Measurements from ENCODE around the gene UBE2H.
"Not testable (repeated sequence)": the region's sequence is repeated elsewhere in the genome, so short reads cannot be mapped to it uniquely, and the experiment has no call there.

Gene UBE2H

DNA sequence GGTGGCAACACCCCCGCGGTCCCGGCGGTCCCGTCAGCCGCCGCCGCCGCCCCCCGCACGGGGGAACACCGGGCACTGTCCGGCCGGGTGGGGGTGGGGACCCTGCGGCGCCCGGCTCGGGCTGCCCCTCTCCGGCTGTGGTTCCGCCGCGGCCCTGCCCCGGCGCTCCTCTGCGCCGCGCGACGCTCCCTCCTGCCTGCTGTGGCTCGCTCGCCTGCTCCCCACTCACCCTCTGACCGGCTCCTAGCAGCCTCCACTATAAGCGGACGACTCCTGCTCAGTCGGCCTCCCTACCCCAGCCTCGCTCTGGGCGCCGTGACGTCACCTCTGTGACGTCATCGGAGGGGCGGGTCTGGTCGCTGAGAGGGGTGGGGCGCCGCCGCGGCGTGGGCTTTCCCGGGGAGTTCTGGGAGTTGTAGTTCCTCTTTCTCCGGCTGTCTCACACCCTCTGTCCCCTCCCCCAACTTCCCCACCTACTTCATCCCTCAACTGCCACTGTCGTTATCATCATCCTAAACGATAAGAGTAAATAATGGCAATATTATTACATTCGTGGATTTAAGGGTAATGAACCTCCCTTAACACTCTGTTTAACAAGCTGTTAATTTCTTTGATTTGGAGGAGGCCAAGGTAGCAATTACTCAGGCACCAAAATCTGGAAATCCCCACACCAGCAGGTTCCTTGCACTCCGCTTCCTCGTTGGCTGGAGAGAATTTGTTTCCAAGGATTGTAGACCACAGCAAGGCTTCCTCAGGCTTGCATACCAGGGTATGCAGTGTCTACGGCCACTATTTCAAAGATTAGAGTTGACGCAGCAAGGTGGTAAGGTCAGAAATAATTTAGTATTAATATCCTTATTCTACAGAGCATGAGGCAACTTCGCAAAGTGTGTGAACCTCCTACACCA, at the start of gene UBE2H:
UBE2H (minus strand) TSS at position 308 of the 908 bp plus-strand sequence. CDS start 405 bp downstream, outside the sequence.
- peak; percentile 94 for DNase-seq (ENCODE audit: low spot score)

DNA sequence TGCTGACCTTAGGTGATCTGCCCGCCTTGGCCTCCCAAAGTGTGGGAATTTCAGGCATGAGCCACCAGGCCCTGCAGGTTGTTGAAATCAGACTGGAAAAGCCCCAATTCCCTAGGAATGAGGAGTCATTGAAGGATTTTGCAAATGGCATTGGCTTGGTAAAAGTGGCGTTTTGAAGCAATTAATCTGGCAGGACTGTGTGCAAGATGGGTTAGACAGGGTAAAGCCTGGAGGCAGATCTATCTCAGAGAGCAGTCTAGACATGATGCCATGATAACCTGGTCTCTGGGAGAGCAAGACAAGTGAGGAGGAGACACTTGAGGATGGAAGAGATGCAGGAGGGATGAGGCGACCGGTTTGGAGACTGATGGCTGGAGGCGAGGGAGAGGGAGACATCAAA, 45.7 kb upstream of the UBE2H start:
- no peak for DNase-seq (ENCODE audit: low spot score)

DNA sequence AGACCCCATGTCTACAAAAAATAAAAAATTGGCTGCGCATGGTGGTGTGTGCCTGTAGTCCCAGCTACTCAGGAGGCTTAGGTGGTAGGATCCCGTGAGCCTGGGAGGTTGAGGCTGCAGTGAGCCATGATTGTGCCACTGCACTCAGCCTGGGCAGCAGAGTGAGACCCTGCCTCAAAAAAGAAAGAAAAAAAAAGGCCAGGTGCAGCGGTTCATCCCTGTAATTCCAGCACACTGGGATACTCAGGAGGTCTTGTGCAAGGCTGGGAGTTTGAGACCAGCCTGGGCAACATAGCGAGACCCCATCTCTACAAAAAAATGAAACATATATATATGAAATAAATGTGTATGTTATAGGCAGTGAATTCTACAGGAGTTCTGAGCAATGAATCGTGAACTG, 44.5 kb upstream of the UBE2H start:
- no peak for DNase-seq (ENCODE audit: low spot score)

DNA sequence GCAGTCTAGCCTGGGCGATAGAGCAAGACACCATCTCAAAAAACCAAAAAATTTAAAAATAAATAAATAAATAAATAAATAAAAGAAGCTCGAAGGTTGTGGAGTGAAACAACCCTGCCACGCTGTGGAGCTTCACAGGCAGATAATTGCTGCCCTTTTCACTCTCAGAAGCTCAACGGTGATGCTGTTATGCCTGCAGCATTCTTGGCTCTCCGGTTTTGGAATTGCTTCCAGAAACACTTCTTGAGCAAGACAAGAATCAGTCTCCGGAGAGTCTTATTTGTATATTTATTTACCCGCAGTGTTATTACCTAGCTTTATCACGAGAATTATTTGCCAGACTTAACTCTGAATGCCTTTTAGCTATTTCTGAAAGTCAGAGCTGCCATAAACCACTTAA, 40.5 kb upstream of the UBE2H start:
- no peak for DNase-seq (ENCODE audit: low spot score)

DNA sequence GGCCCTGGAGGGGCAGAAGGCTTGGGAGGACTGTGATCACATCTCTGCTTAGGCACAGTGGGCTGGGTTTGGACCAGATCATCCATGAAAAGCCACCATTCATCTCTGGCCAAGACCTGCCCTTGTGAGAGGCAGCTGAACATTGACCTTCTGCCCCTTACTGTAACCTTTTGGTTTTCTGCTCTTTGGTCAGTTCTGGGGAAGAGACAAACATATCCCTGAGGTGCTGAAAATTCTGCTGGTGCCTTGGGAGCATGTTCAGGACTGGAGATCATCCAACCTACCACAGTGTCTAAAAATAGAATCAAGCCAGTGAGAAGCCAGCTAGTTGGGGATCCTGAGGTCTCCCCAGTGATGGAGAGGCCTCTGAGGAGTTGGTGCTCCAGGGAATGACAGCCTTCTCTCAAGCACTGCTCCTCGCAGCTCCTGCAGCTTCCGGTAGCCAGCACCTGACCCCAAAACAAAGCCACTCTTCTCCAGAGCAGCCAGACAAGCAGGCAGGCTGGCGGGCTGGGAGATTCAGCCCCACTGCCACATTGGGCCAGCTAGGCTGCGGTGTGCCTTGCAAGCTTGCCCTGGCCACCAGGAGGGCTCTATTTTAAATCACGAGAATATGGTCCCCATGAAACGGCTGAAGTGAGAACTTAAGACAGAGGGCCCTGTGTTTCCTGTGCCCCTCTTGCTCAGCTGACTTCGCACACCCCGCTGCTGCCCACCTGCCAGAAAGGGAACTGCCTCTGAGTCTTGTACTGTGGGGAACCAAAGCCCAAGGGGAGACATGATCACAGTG, 37.8 kb upstream of the UBE2H start:
- DNase-seq (ENCODE audit: low spot score): no peak

DNA sequence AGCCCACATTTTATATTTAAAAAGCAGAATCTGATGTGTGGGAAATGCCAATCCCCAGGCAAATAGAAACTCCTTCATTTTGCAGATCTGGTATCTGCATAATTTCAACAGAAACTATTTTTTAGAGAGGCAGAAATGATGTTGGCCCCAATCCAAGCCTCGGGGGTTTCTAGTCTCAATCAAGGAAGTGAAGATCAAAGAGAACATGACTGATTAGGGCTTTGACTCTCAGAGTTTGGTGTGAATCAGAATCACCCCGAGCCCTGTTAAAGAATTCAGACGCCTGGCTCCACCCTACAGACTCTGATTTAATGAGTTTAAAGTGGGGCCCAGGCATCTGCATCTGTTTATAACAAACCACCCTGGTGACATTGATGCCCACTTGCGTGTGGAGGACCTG, 36.7 kb upstream of the UBE2H start:
- no peak for DNase-seq (ENCODE audit: low spot score)

DNA sequence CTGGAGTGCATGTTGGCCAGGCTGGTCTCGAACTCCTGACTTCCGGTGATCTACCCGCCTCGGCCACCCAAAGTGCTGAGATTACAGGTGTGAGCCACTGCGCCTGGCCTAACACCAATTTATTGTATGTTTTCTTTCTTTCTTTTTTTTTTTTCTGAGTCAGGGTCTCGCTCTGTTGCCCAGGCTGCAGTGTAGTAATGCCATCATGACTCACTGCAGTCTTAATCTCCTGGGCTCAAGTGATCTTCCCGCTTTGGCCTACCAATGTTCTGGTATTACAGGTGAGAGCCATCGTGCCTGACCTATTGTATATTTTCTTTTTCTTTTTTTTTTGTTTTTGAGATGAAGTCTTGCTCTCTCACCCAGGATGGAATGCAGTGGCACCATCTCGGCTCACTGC, 33.8 kb upstream of the UBE2H start:
- no peak for DNase-seq (ENCODE audit: low spot score)

DNA sequence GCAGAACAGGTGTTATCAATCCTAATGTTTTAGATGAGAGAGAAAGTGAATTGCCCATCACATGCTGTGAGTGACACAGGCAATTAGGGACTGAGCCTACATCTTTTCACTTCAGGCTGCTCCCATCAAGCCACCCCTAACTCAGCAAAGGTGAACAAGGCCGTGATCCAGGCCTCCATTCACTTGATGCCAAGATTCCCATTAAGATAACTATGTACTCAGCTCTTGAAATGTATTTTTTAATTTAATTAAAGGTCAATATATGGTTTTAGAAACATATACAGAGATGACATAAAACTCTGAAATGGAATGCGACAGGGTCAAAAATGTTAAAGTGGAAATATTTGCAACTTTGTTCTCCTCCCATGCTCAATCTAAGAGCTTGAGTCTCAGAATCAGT, 27.9 kb upstream of the UBE2H start:
- DNase-seq (ENCODE audit: low spot score): no peak

DNA sequence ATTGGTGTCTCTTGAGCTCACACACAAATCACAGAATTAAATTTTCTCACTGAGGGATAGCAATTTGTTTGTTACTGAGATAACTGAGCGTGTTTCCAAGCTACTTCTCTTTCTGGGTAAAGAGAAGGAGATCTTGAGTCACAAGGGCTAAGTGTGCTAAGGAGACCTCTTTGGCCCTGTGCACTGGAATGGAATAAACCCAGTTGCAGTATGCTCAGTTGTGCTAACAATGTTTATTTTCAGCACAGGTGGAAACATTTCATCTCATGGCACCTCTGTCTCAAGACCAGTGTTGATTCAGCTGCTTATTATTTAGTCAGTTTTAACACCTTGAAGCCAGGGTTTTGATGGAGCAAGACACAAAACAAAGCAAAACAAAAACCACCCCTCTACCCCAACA, 22.5 kb upstream of the UBE2H start:
- no peak for DNase-seq (ENCODE audit: low spot score)

DNA sequence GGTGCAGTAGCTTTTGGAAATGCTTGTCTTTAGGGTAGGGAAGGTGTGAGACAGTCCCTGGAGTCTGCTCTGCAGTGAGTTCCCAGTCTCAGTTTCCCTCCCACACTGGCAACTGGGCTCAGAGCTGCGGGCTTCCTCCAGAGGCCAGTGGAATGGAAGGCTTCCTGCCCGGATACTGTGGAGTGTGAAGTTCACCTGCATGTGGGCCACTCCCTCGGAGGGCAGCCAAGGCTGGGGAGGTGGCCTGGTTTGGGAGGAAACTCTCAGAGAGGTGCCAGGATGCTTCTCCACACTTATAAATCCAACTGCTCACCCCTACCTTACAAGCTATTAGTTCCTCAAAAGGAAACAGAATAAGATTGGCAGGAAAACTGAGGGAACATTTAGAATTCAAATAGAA, 18.1 kb upstream of the UBE2H start:
- no peak for DNase-seq (ENCODE audit: low spot score)

DNA sequence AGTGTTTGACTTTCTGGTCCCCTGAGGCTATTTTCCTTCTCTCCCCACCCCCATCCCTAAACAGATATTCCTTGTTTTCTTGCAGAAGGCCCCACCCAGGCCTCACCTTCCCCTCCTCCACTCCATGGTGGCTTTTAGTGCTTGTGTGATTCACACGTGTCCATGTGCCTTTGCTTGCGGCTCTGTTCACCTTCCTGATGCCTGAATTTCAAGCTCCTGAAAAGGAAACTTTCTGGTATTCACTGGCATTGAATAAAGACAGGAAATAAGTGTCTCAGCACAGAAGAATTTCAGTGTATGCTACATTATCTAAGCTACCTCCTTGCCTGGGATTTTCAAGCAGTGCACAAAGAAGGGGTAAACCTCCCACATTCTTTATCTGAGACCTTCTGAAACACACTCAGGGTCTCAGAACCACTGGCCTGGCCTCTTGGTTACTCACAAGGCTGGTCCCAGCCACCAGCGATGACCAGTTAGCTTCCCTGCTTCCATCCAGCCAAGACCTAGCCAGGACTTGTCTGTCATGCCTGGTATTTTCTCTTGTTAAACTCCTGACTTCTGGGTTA, 17.2 kb upstream of the UBE2H start:
- no peak for DNase-seq (ENCODE audit: low spot score)

DNA sequence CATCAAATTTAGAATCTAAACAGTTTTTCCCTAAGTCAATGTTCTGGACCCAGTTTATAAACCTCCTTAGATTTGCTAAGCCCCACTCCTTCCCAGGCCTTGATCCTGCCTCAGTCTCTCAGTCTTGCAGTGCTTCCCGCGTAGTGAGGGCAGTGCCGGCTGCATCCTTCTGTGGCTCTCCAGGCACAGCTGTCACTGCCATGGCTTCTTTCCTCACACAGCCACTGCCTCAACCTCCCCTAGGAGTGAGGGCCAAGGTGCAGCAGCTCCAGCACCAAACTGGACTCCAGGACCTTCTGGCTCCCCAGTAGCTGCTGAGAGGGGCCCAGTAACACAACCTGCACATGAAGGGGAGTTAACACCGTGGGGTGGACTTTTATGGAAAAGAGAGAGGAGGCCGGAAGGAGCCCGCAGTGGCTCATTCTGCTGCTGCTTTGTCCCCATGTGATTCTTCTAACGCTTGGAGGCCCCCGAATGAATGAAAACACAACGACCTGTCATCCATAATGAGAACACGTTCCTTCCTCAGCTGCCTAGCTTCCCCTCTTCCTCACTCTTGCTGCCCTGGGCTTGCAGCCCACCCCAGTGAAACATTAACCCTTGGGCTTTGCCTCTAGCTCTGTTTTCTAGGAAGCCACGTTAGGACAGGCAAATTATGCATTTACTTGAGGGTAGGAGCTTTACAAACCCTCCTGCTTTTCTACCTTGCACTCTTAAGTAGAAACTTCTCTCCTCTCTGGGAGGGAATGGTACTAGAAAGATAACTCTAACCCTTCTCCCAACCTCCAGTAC, 16.0 kb upstream of the UBE2H start:
- no peak for DNase-seq (ENCODE audit: low spot score)

DNA sequence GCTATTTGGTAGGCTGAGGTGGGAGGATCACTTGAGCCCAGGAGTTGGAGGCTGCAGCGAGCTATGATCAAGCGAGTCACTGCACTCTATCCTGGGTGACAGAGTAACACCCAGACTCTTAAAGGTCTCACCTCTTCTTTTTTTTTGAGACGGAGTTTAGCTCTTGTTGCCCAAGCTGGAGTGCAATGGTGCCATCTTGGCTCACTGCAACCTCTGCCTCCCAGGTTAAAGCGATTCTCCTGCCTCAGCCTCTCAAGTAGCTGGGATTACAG, 7.4 kb upstream of the UBE2H start:
- DNase-seq (ENCODE audit: low spot score): not testable (repeated sequence)

DNA sequence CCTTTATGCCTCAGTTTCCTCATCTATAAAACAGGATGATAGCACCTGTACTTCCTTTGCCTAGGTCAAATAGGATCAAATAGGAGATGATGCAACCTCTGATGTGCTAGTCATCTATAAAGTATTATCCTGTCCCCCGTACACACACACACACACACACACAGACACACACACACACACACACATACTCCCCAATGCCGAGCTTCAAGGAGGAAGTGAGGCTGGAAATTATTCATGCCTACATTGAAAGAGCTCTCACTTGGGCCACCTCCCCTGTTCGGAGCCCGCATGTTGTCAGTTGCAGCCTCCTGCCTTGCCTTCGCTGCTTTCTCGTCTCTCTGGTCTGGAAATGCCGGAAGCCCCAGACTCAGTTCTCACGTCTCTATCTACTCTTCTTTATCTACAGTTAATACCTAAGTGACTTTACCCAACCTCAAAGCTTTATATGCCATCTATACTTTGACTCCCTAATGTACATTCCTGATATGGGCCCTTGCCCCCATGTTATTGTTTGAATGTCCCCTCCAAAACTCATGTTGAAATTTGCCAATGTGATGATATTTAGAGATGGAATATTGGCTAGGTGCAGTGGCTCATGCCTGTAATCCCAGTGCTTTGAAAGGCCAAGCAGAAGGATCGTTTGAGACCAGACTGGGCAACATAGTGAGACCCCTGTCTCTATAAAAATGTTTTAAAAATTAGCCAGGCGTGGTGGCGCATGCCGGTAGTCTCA, 6.9 kb upstream of the UBE2H start:
- DNase-seq (ENCODE audit: low spot score): no peak

DNA sequence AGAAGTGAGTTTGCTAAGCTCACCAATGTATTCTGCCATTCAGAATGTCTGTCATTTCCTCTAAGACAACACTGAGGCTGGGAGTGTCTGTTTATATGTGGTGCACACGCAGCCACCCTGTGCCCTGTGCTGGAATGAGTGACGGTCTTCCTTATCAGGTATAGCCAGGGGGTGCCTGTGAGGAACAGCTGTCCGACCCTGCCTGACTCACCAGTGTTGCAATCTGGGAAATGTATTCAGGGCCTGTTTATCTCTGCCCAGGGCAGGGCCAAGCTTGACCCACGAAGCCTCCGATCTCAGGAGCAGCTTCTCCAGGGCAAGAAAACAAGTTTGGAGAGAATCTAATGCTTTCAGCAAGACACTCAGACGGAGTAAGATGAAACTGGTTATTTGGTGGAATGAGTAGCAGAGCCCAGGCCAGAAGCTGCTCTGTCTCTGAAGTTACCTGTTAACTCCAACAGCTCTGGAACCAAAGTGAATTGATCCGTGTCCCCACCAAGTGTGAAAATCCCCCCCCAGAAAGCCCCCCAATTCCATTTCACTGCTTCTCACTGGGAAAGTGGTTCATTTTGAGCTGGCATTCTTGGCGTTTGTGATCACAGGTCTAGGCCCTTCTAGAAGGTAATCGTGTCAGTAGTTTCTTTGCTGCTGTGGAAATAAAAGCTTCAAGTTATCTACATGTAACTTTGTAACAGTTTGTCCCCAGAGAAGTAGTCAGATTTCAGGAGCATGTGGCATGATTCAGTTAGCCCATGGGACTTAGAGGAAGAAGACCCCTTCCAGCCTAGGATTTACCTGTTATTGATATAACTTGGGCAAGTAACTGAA, 6.1 kb upstream of the UBE2H start:
- DNase-seq (ENCODE audit: low spot score): no peak

DNA sequence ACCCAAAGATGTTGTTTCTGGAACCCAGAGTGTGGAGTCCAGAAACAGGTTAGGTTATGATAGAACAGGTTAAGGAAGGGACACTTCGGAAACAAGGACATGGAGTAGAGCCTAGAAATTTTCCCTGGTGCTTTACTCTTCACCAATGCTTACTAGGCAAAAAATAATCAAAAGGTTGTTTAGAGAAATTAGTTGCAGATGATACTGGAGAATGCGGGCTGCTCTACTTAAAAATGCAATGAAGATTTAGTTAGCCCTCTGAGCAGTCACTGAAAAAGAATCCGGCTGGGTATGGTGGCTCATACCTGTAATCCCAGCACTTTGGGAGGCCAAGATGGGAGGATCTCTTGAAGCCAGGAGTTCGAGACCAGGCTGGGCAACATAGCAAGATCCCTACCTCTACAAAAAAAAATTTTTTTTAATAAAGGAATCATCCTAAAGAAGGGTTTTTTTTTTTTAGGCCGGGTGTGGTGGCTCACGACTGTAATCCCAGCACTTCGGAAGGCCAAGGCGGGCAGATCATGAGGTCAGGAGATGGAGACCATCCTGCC, 3.3 kb upstream of the UBE2H start:
- DNase-seq (ENCODE audit: low spot score): no peak

DNA sequence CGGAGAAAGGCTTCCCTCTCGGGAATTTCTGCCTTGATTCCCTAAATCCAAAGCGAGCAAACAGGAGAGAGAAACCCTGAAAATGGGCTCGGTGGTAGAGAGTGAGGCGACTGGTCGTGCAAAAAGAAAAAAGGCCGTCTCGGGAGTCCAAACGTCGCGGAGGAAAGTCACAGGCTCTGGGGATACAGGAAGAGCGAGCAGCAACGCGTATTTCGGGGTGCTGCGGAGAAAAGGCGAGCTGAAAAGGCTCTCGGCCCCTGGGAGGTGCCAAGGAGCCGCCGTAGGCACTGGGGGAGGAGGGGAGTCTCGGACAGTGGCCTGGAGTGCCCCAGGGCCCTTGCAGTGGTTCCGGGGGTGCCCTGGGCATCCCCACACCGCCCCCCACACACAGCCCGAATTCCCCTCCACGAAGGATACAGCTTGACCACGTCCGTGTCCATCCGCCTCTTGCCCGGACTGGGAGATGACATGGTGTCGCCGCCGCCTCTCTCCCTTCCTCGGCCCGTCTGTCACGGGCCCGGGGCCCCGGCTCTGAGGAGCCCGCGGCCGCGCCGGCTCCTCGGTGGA, 591 bp downstream of the UBE2H start:
- peak; percentile 65 for DNase-seq (ENCODE audit: low spot score)

DNA sequence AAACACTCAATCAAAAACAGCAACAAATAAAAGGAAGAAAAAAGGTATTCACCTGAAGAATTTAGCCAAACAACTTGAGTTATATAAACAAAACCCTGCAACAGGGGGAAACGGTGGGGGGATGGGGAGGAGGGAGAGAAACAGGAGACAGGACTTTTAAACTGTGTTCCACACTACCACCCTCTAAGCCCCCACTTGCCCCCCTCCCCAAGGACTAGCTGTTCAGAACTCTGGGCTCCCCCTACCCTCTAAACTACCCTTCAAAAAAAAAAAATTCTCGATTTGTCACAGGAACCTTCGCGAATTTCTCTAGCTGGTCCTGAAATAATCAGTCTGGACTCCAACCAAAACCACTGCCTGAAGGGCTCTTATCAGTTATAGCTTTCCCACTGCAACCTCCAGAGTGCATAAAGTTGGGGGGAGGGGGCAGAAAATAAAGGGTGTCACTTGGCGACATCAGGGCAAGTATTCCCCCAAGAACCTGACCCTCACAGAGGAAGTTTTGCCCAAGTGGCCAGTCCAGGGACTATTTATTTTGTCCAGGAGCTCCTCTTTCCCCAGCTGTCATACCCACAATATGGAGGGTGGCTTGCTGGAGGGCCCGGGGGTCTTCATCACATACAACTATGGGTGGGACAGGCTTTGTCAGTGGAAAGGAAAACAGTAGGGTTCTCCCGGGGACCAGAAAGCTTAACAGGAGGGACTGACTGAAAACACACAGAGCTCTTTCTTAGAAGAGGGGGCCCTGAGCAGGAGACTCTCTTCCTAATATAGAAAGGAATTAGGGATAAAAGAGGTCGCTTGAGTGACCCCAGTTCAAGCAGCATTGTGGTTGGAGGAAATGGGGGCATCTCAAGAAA, 1.3 kb downstream of the UBE2H start:
- DNase-seq (ENCODE audit: low spot score): peak; percentile 45

DNA sequence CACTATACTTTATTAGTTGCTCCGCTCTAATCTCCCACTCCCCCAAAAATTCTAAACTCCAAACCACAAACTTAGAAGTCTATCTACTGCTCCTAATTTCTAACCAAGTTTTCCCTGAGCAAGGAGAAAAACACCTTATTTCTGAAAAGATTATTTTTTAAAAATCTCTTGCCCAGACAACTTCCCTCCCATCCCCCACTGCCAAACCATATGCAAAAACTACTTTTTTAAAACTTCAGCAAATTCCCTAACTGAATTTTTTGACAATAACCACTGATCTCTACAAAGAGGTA, 1.9 kb downstream of the UBE2H start:
- DNase-seq (ENCODE audit: low spot score): no peak
